Measurements from ENCODE around the gene A1BG. TPM values are rescaled to one million over a fixed set of nuclear protein-coding genes. Genes with fewer than 3 reads are reported as not detected.
A peak's percentile ranks its signal among the peaks of the same experiment; 100 is the strongest.

A1BG gene
- total and polyA plus RNA-seq, 2 of the 13 experiments (the other 11 are each of a cell fraction or from before 2014, with no cell fraction given): 14.7 to 41.4 TPM

- TF ChIP-seq, protein P1, sequence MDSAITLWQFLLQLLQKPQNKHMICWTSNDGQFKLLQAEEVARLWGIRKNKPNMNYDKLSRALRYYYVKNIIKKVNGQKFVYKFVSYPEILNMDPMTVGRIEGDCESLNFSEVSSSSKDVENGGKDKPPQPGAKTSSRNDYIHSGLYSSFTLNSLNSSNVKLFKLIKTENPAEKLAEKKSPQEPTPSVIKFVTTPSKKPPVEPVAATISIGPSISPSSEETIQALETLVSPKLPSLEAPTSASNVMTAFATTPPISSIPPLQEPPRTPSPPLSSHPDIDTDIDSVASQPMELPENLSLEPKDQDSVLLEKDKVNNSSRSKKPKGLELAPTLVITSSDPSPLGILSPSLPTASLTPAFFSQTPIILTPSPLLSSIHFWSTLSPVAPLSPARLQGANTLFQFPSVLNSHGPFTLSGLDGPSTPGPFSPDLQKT (CRISPR knock-in tag; IDR thresholded peaks at IDR 0.05; ENCODE audit: borderline replicate concordance): peak; percentile 80; the same call in 1 of the 2 replicates
- TF ChIP-seq CBFB (CRISPR knock-in tag; IDR thresholded peaks at IDR 0.05) (peak; percentile 83), ZNF101 (CRISPR knock-in tag; IDR thresholded peaks at IDR 0.05; ENCODE audit: borderline replicate concordance, low read depth) (no peak), HINFP (CRISPR knock-in tag; IDR thresholded peaks at IDR 0.05; ENCODE audit: low read depth) (peak; percentile 66; the same call in 1 of the 2 replicates), ZSCAN22 (CRISPR knock-in tag; IDR thresholded peaks at IDR 0.05) (no peak), MIER2 (CRISPR knock-in tag; IDR thresholded peaks at IDR 0.05) (no peak; the same call in 1 of the 2 replicates), ZNF143 (CRISPR knock-in tag; IDR thresholded peaks at IDR 0.05) (peak; percentile 83), KAT2B (IDR thresholded peaks at IDR 0.05; ENCODE audit: borderline replicate concordance, low read depth, low read length) (no peak), ZFP37 (CRISPR knock-in tag; IDR thresholded peaks at IDR 0.05; ENCODE audit: borderline replicate concordance) (no peak; the same call in 1 of the 2 replicates), ZNF749 (CRISPR knock-in tag; IDR thresholded peaks at IDR 0.05; ENCODE audit: borderline replicate concordance) (no peak), TBL1XR1 (IDR thresholded peaks at IDR 0.05; ENCODE audit: borderline replicate concordance, low read length, partially characterized antibody) (peak; percentile 17), ZNF644 (CRISPR knock-in tag; IDR thresholded peaks at IDR 0.05; ENCODE audit: low read depth) (no peak), ZNF549 (CRISPR knock-in tag; IDR thresholded peaks at IDR 0.05) (peak; percentile 45; the same call in 1 of the 2 replicates), ETV6 (CRISPR knock-in tag; conservative IDR thresholded peaks at IDR 0.05) (0 out of 2 replicates have a peak, but pooled peaks have one; percentile 9), ZNF850 (CRISPR knock-in tag; conservative IDR thresholded peaks at IDR 0.05) (peak; percentile 79; the same call in 1 of the 2 replicates), SOX13 (IDR thresholded peaks at IDR 0.05) (no peak), SOX13 (CRISPR knock-in tag; conservative IDR thresholded peaks at IDR 0.05 in 1 of 2, IDR thresholded peaks at IDR 0.05 in 1 of 2) (peak in 1 of 2 experiments; percentile 3; a peak in 1 of 4 replicates), GATAD1 (CRISPR knock-in tag; IDR thresholded peaks at IDR 0.05) (peak; percentile 94), NCOA5 (CRISPR knock-in tag; IDR thresholded peaks at IDR 0.05) (no peak), ZNF530 (CRISPR knock-in tag; IDR thresholded peaks at IDR 0.05; ENCODE audit: low read depth) (no peak), ZNF761 (CRISPR knock-in tag; conservative IDR thresholded peaks at IDR 0.05) (0 out of 2 replicates have a peak, but pooled peaks have one; percentile 38), ZNF564 (CRISPR knock-in tag; IDR thresholded peaks at IDR 0.05) (peak; percentile 80; the same call in 1 of the 2 replicates), ZSCAN29 (CRISPR knock-in tag; conservative IDR thresholded peaks at IDR 0.05) (no peak)
- TF ChIP-seq, protein P2, sequence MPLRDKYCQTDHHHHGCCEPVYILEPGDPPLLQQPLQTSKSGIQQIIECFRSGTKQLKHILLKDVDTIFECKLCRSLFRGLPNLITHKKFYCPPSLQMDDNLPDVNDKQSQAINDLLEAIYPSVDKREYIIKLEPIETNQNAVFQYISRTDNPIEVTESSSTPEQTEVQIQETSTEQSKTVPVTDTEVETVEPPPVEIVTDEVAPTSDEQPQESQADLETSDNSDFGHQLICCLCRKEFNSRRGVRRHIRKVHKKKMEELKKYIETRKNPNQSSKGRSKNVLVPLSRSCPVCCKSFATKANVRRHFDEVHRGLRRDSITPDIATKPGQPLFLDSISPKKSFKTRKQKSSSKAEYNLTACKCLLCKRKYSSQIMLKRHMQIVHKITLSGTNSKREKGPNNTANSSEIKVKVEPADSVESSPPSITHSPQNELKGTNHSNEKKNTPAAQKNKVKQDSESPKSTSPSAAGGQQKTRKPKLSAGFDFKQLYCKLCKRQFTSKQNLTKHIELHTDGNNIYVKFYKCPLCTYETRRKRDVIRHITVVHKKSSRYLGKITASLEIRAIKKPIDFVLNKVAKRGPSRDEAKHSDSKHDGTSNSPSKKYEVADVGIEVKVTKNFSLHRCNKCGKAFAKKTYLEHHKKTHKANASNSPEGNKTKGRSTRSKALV (CRISPR knock-in tag; IDR thresholded peaks at IDR 0.05): peak; percentile 84
Measured at GRCh38 chr19:58362272-58362994, 9.1 kb upstream of the A1BG start, which contains the start of gene ZNF497 (continued).
